HCT116 (cell line): Measurements from ENCODE around the gene ANO6. TPM values are rescaled to one million over a fixed set of nuclear protein-coding genes. Genes with fewer than 3 reads are reported as not detected.

Experiments
- ATAC-seq: fragments of 200-7000 bp; cut with Tn5 transposase; 2 replicates; pipeline ENCODE4 v1.9.1; 2020; ENCODE audit warnings: mild to moderate bottlenecking, moderate library complexity
- BruUV-seq: library from RNA; stranded (reverse); fragments of 400-500 nt; replicated peaks from 2 replicates; lab custom pipeline; 2021; lab: Mats Ljungman, UMichigan
- CTCF ChIA-PET: fragments of 300-600 bp; sonication (Branson Sonifier 250); formaldehyde crosslinking; loops from one replicate; lab custom pipeline; 2021; ENCODE audit warnings: antibody characterized with exemption; lab: Charles Lee
- POLR2A ChIA-PET: fragments of 300-600, 350-600 bp; sonication (Branson Sonifier 250); formaldehyde crosslinking; loops from one replicate; lab custom pipeline; 2021; ENCODE audit warnings: antibody characterized with exemption; lab: Charles Lee
- RAD21 ChIA-PET, 2 experiments: fragments of 300-600 bp; sonication (Branson Sonifier 250); formaldehyde crosslinking; loops; one replicate each; lab custom pipeline; 2023; ENCODE audit warnings: low total read pairs in 2 of 2; ENCODE audit not compliant: uncharacterized antibody in 2 of 2, unreplicated experiment in 2 of 2, low non-redundant PET in 1 of 2; lab: Charles Lee
- DNase-seq: peaks from one replicate; pipeline ENCODE4 v3.0.0-alpha.2; 2010; ENCODE audit warnings: low read depth, low spot score
- H2AFZ ChIP-seq: fragments of 200-600 bp; shearing (Covaris generic), sonication (generic); 2 replicates; pipeline ENCODE4 v1.6.1; 2017; ENCODE audit warnings: low read depth, mixed run types, mixed read lengths, antibody characterized with exemption, low read length; ENCODE audit not compliant: poor library complexity, severe bottlenecking
- H3K27ac ChIP-seq: 2 replicates; pipeline ENCODE4 v1.5.1; 2012; ENCODE audit warnings: low read depth, low read length
- H3K27me3 ChIP-seq: fragments of 200-600 bp; sonication (generic); 2 replicates; pipeline ENCODE4 v1.6.1; 2016; ENCODE audit warnings: mixed run types, low read length, mixed read lengths; ENCODE audit not compliant: insufficient read depth
- H3K36me3 ChIP-seq, 2 experiments: fragments of 200-500 bp in 1 of 2; fragments of 200-600 bp in 1 of 2; sonication (Bioruptor generic) in 1 of 2; sonication (generic) in 1 of 2; 2 replicates each; pipeline versions ENCODE4 v1.5.1 to v1.6.1; 2014 to 2016; ENCODE audit warnings: low read length in 2 of 2, inconsistent platforms in 1 of 2, mixed read lengths in 1 of 2, mixed run types in 1 of 2; ENCODE audit not compliant: insufficient read depth in 2 of 2, control insufficient read depth in 1 of 2
- H3K4me1 ChIP-seq, 2 experiments: fragments of 200-600 bp in 1 of 2; sonication (generic) in 1 of 2; 2 replicates each; pipeline versions ENCODE4 v1.5.1 to v1.6.1; 2012 to 2017; ENCODE audit warnings: low read length in 2 of 2, inconsistent platforms in 1 of 2, mild to moderate bottlenecking in 1 of 2, mixed read lengths in 1 of 2, mixed run types in 1 of 2, moderate library complexity in 1 of 2; ENCODE audit not compliant: insufficient read depth in 2 of 2, control insufficient read depth in 1 of 2
- H3K4me2 ChIP-seq: fragments of 200-600 bp; sonication (generic); 2 replicates; pipeline ENCODE4 v1.6.1; 2017; ENCODE audit warnings: mixed run types, low read length, mixed read lengths
- H3K4me3 ChIP-seq, 2 experiments: fragments of 200-600 bp in 1 of 2; sonication (generic) in 1 of 2; replicated peaks in 1 of 2; 2 replicates each; pipeline ENCODE4 v1.5.1; 2011 to 2016; ENCODE audit warnings: low read length in 2 of 2, control low read depth in 1 of 2, low read depth in 1 of 2, mild to moderate bottlenecking in 1 of 2, mixed read lengths in 1 of 2, mixed run types in 1 of 2
- H3K79me2 ChIP-seq: fragments of 200-600 bp; sonication (generic); 2 replicates; pipeline ENCODE4 v1.6.1; 2017; ENCODE audit warnings: mild to moderate bottlenecking, mixed run types, low read length, moderate library complexity, mixed read lengths; ENCODE audit not compliant: insufficient read depth
- H3K9ac ChIP-seq: fragments of 200-600 bp; sonication (generic); 2 replicates; pipeline ENCODE4 v1.6.1; 2016; ENCODE audit warnings: low read length, mixed read lengths
- H3K9me2 ChIP-seq: fragments of 200-600 bp; sonication (generic), shearing (Covaris generic); 2 replicates; pipeline ENCODE4 v1.6.1; 2017; ENCODE audit warnings: mixed run types, mild to moderate bottlenecking, moderate library complexity; ENCODE audit not compliant: insufficient read depth
- H3K9me3 ChIP-seq, 2 experiments: fragments of 200-500 bp in 1 of 2; fragments of 200-600 bp in 1 of 2; sonication (Bioruptor generic) in 1 of 2; sonication (generic) in 1 of 2; 2 replicates each; pipeline ENCODE4 v1.6.1; 2014 to 2017; ENCODE audit warnings: low read length in 2 of 2, mixed read lengths in 2 of 2, inconsistent platforms in 1 of 2, low read depth in 1 of 2, mild to moderate bottlenecking in 1 of 2, mixed run types in 1 of 2, moderate library complexity in 1 of 2; ENCODE audit not compliant: control insufficient read depth in 1 of 2, insufficient read depth in 1 of 2
- H4K20me1 ChIP-seq: fragments of 200-600 bp; sonication (generic), shearing (Covaris generic); 2 replicates; pipeline ENCODE4 v1.6.1; 2017; ENCODE audit warnings: mixed run types, mild to moderate bottlenecking, moderate library complexity; ENCODE audit not compliant: insufficient read depth
- ATF3 ChIP-seq: IDR thresholded peaks from 2 replicates; pipeline ENCODE4 v1.6.1; 2012
- CBX3 ChIP-seq: IDR thresholded peaks from 2 replicates; pipeline ENCODE4 v1.6.1; 2012; ENCODE audit warnings: low read depth
- CEBPB ChIP-seq: IDR thresholded peaks from 2 replicates; pipeline ENCODE4 v1.6.1; 2012; ENCODE audit warnings: low read depth
- CTCF ChIP-seq, 3 experiments: fragments of 200-600 bp in 1 of 3; sonication (generic) in 1 of 3; IDR thresholded peaks in 2 of 3; conservative IDR thresholded peaks in 1 of 3; 2 replicates each; pipeline ENCODE4 v1.5.1; 2012 to 2017; ENCODE audit warnings: low read depth in 2 of 3, low read length in 2 of 3, antibody characterized with exemption in 1 of 3, borderline replicate concordance in 1 of 3, control low read depth in 1 of 3, mild to moderate bottlenecking in 1 of 3, mixed read lengths in 1 of 3, mixed run types in 1 of 3, moderate library complexity in 1 of 3; ENCODE audit not compliant: insufficient read depth in 1 of 3
- EGR1 ChIP-seq: IDR thresholded peaks from 2 replicates; pipeline ENCODE4 v1.6.1; 2012; ENCODE audit warnings: low read depth
- ELF1 ChIP-seq: IDR thresholded peaks from 2 replicates; pipeline ENCODE4 v1.6.1; 2012; ENCODE audit warnings: low read depth, borderline replicate concordance
- EZH2 ChIP-seq: fragments of 200-600 bp; sonication (generic); IDR thresholded peaks from 2 replicates; pipeline ENCODE4 v1.6.1; 2017; ENCODE audit warnings: antibody characterized with exemption, mixed run types
- EZH2phosphoT487 ChIP-seq: fragments of 200-600 bp; IDR thresholded peaks from 2 replicates; pipeline ENCODE4 v1.6.1; 2018; ENCODE audit warnings: antibody characterized with exemption, borderline replicate concordance
- JUND ChIP-seq: IDR thresholded peaks from 2 replicates; pipeline ENCODE4 v1.6.1; 2012
- MAX ChIP-seq: IDR thresholded peaks from 2 replicates; pipeline ENCODE4 v1.6.1; 2012
- POLR2A ChIP-seq: IDR thresholded peaks from 2 replicates; pipeline ENCODE4 v1.7.0; 2011; ENCODE audit warnings: borderline replicate concordance; ENCODE audit not compliant: insufficient read depth, insufficient read length; ENCODE audit errors: extremely low read depth
- POLR2AphosphoS5 ChIP-seq: IDR thresholded peaks from 2 replicates; pipeline ENCODE4 v1.6.1; 2011; ENCODE audit warnings: mild to moderate bottlenecking, low read depth, low read length, moderate library complexity
- RAD21 ChIP-seq: IDR thresholded peaks from 2 replicates; pipeline ENCODE4 v1.6.1; 2012; ENCODE audit warnings: low read depth, mild to moderate bottlenecking
- REST ChIP-seq: IDR thresholded peaks from 2 replicates; pipeline ENCODE4 v1.6.1; 2012; ENCODE audit warnings: low read depth
- SIN3A ChIP-seq: IDR thresholded peaks from 2 replicates; pipeline ENCODE4 v1.6.1; 2012; ENCODE audit warnings: low read depth
- SP1 ChIP-seq: IDR thresholded peaks from 2 replicates; pipeline ENCODE4 v1.6.1; 2012; ENCODE audit warnings: low read depth
- TCF7L2 ChIP-seq: IDR thresholded peaks from 2 replicates; pipeline ENCODE4 v1.7.0; 2011; ENCODE audit warnings: borderline replicate concordance, inconsistent platforms; ENCODE audit not compliant: insufficient read depth, insufficient read length; ENCODE audit errors: extremely low read depth
- YY1 ChIP-seq: IDR thresholded peaks from 2 replicates; pipeline ENCODE4 v1.6.1; 2011; ENCODE audit warnings: low read length, low read depth, moderate library complexity, mild to moderate bottlenecking; ENCODE audit not compliant: insufficient replicate concordance; ENCODE audit errors: extremely low read depth
- ZBTB33 ChIP-seq: IDR thresholded peaks from 2 replicates; pipeline ENCODE4 v1.6.1; 2011; ENCODE audit warnings: mild to moderate bottlenecking, low read length, moderate library complexity; ENCODE audit not compliant: insufficient replicate concordance; ENCODE audit errors: extremely low read depth
- ZNF274 ChIP-seq: fragments of 200-500 bp; sonication (Bioruptor generic); IDR thresholded peaks from 2 replicates; pipeline ENCODE4 v1.6.1; 2014; ENCODE audit warnings: mild to moderate bottlenecking, low read depth, low read length, inconsistent platforms
- intact Hi-C: fragments of 100-400 bp; cut with micrococcal nuclease; formaldehyde crosslinking; loops from 2 replicates; pipeline ENCODE4 v1.10.0; 2022
- total RNA-seq: library from RNA; stranded (reverse); gene quantifications from one replicate; pipeline ENCODE4 v1.2.1, GENCODE V29; 2021; ENCODE audit not compliant: unreplicated experiment

The ANO6 gene
- total RNA-seq, 1 experiment from 2014 or later: 36.7 TPM

- H3K4me3 ChIP-seq: no peak overlapping the region
- TF ChIP-seq RAD21 (no peak), TCF7L2 (no peak), EGR1 (no peak), SIN3A (no peak), CBX3 (no peak), YY1 (no peak), POLR2A (no peak), ELF1 (no peak), ZBTB33 (no peak), ATF3 (no peak), ZNF274 (no peak), EZH2 (no peak), JUND (no peak), MAX (no peak), EZH2phosphoT487 (no peak), REST (no peak), CEBPB (no peak), POLR2AphosphoS5 (no peak), SP1 (no peak), CTCF (IDR thresholded peaks at IDR 0.05 in 2 of 3, conservative IDR thresholded peaks at IDR 0.05 in 1 of 3; ENCODE audit: borderline replicate concordance in 1 of 3, insufficient read depth in 1 of 3, low read depth in 2 of 3, low read length in 2 of 3) (no peak)
- TF ChIP-seq, all 23 proteins: peak for 0
- Histone ChIP-seq H3K4me1 (peaks cover 7 to 13% of the 10 kb centered on the region in 2 experiments), H3K9me2 (no peaks in the 10 kb centered on the region), H2AFZ (no peak overlapping the region), H3K27ac (no peak overlapping the region), H3K36me3 (peaks cover 7 to 16% of the 10 kb centered on the region in 2 experiments; a peak in 3 of 4 replicates), H3K4me2 (no peak overlapping the region), H3K27me3 (no peaks in the 10 kb centered on the region), H3K79me2 (no peaks in the 10 kb centered on the region), H3K9me3 (no peaks in the 10 kb centered on the region), H3K9ac (no peak overlapping the region), H4K20me1 (no peaks in the 10 kb centered on the region)
- no TSS peak for BruUV-seq
- ATAC-seq: no peak
- ChIA-PET POLR2A (no interaction called here), CTCF (no interaction called here), RAD21 (no interaction called here)
- DNase-seq: no peak
- intact Hi-C loops: no loop called here
These were observed 195.7 kb downstream of the ANO6 start for GRCh38 chr12:45411626-45412025.
